Ascending aorta (tissue), 2 donors: ENCODE results near the gene OPRL1. TPM values are rescaled to one million over a fixed set of nuclear protein-coding genes. Genes with fewer than 3 reads are reported as not detected.

Experiments used
- DNase-seq, 2 donors: peaks; one replicate each; pipeline ENCODE4 v3.0.0-alpha.2; 2019; ENCODE audit warnings: low spot score in 2 of 2
- H3K27ac ChIP-seq, 2 donors: fragments of 200-600 bp; sonication (generic); one replicate each; pipeline ENCODE4 v1.5.1; 2016 to 2017; ENCODE audit warnings: mild to moderate bottlenecking in 1 of 2
- H3K27me3 ChIP-seq: fragments of 200-600 bp; sonication (generic); one replicate; pipeline ENCODE4 v1.5.1; 2017
- H3K36me3 ChIP-seq, 2 donors: fragments of 200-600 bp; sonication (generic); one replicate each; pipeline ENCODE4 v1.5.1; 2016
- H3K4me1 ChIP-seq, 2 donors: fragments of 200-600 bp; sonication (generic); one replicate each; pipeline ENCODE4 v1.5.1; 2016 to 2017; ENCODE audit warnings: mild to moderate bottlenecking in 1 of 2
- H3K4me3 ChIP-seq, 2 donors: fragments of 200-600 bp; sonication (generic); one replicate each; pipeline ENCODE4 v1.5.1; 2016 to 2017; ENCODE audit warnings: mild to moderate bottlenecking in 1 of 2
- H3K9me3 ChIP-seq, 2 donors: fragments of 200-600 bp; sonication (generic); one replicate each; pipeline ENCODE4 v1.5.1; 2016
- CTCF ChIP-seq, 3 experiments: fragments of 200-600 bp in 2 of 3; fragments of 450-650 bp in 1 of 3; sonication (generic) in 2 of 3; IDR thresholded peaks; one replicate each; pipeline ENCODE4 v1.5.1; 2016 to 2019; ENCODE audit warnings: antibody characterized with exemption in 3 of 3, mild to moderate bottlenecking in 1 of 3, moderate library complexity in 1 of 3
- intact Hi-C: fragments of 100-400 bp; cut with DNase I; formaldehyde crosslinking; loops from one replicate; pipeline ENCODE4 v1.15.1; 2023
- total RNA-seq: library from RNA; depleted of rRNA; stranded (reverse); fragments of >200 nt; gene quantifications from one replicate; pipeline ENCODE4 v1.1.0, GENCODE V29; 2016

OPRL1 gene
- total RNA-seq, 1 donor from 2014 or later = 0.21 TPM

GRCh38 chr20:64077876-64078551 is 1.9 kb upstream of the OPRL1 start:
- DNase-seq = no peak
- intact Hi-C loops = no loop called here
- Histone ChIP-seq H3K4me3 (peak overlapping the region; percentile 63 to 90), H3K9me3 (no peaks in the 10 kb centered on the region), H3K4me1 (peaks cover 11 to 20% of the 10 kb centered on the region in 2 donors), H3K27ac (no peak overlapping the region), H3K27me3 (no peaks in the 10 kb centered on the region), H3K36me3 (peaks cover 10 to 15% of the 10 kb centered on the region in 2 donors)
- no peak for TF ChIP-seq CTCF (IDR thresholded peaks at IDR 0.05)

GRCh38 chr20:64078934-64079272 is 979 bp upstream of the OPRL1 start:
- peak overlapping the region; percentile 58 to 63 for H3K27ac ChIP-seq
- H3K4me1 ChIP-seq = peaks cover 15 to 27% of the 10 kb centered on the region in 2 donors
- H3K4me3 ChIP-seq = peak overlapping the region; percentile 63 to 90
- no peaks in the 10 kb centered on the region for H3K9me3 ChIP-seq
- DNase-seq = no peak
- peaks cover 3% of the 10 kb centered on the region for H3K27me3 ChIP-seq
- no peak for TF ChIP-seq CTCF (IDR thresholded peaks at IDR 0.05)
- intact Hi-C loops = no loop called here
- peaks cover 6 to 7% of the 10 kb centered on the region in 2 donors for H3K36me3 ChIP-seq

- H3K4me3 ChIP-seq = peak within 1 kb of the TSS; percentile 63 to 90
- H3K27ac ChIP-seq = peak within 1 kb of the TSS; percentile 73 to 78
- DNase-seq = peak in 1 of 2 donors; percentile 83
- H3K27me3 ChIP-seq = peaks cover 7% of the 10 kb centered on the region
- H3K4me1 ChIP-seq = peaks cover 17 to 30% of the 10 kb centered on the region in 2 donors
- no peaks in the 10 kb centered on the region for H3K9me3 ChIP-seq
- TF ChIP-seq CTCF (IDR thresholded peaks at IDR 0.05) = no peak
- peaks cover under 1 to 2% of the 10 kb centered on the region in 2 donors for H3K36me3 ChIP-seq
- intact Hi-C loops = loop anchor here (5.0 kb wide), 1 partner anchor 43 kb away; no protein-coding TSS in a partner anchor
These were observed 439 bp upstream of the OPRL1 start, which contains the start of gene RGS19 for GRCh38 chr20:64079273-64080012. Gene RGS19 (minus strand): TSS chr20:64079518. CDS start chr20:64076886, 2,632 bp downstream.

- H3K27ac ChIP-seq = peak overlapping the region in 1 of 2 donors; percentile 78
- TF ChIP-seq CTCF (IDR thresholded peaks at IDR 0.05) = no peak
- H3K9me3 ChIP-seq = no peaks in the 10 kb centered on the region
- peaks cover 17 to 30% of the 10 kb centered on the region in 2 donors for H3K4me1 ChIP-seq
- no peaks in the 10 kb centered on the region for H3K36me3 ChIP-seq
- H3K27me3 ChIP-seq = peaks cover 7% of the 10 kb centered on the region
- H3K4me3 ChIP-seq = peak overlapping the region in 1 of 2 donors; percentile 90
- DNase-seq = no peak
- intact Hi-C loops = loop anchor here (5.0 kb wide), 1 partner anchor 41 kb away; no protein-coding TSS in a partner anchor
These were observed 1.1 kb downstream of the OPRL1 start for GRCh38 chr20:64080813-64081623.

- intact Hi-C loops = loop anchor here (5.0 kb wide), 1 partner anchor 41 kb away; no protein-coding TSS in a partner anchor
- Histone ChIP-seq H3K27ac (no peak overlapping the region), H3K27me3 (peaks cover 7% of the 10 kb centered on the region), H3K4me1 (peaks cover 17 to 30% of the 10 kb centered on the region in 2 donors), H3K36me3 (no peaks in the 10 kb centered on the region), H3K4me3 (no peak overlapping the region), H3K9me3 (no peaks in the 10 kb centered on the region)
- no peak for TF ChIP-seq CTCF (IDR thresholded peaks at IDR 0.05)
- DNase-seq = no peak
These were observed 1.7 kb downstream of the OPRL1 start for GRCh38 chr20:64081624-64081964.
